Anterior cingulate cortex (tissue), 58 donors: ENCODE measurements around the gene GPX6.
"Not testable (repeated sequence)": the region's sequence is repeated elsewhere in the genome, so short reads cannot be mapped to it uniquely, and the experiment has no call there.

Experiments used
- DNase-seq, 58 donors: peaks; one replicate each; lab custom pipeline; 2025; lab: John Stamatoyannopoulos, UW

The GPX6 gene

DNA sequence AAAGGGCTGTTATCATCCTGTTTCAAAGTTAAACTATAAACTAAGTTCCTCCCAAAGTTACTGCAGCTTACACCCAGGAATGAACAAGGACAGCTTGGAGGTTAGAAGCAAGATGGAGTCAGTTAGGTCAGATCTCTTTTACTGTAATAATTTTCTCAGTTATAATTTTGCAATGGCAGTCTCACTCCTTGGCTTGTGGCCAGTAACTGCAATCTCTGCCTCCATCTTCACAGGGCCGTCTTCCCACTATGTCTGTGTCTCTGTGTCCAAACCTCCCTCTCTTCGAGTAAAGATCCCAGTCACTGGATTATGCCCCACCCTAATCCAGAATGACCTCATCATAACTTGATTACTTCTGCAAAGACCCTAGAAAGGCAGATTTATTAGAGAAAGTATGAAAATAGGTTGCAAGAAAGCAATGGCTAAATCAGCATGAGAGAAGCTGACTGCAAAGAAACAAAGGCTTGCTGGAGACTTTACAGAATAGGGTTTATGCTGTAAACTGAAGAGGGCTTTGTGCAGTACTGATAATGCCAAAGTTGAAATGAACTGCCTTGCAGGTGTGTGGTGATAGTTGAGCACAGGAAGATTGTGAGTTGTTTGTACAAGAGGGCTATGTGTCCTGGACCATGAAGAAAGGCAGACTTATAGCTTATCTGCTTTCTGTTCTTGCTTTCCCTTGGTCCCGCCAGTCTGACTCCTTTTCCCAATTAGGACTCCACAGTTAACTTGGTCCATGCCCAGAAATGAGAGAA, 28.4 kb downstream of the GPX6 start:
- DNase-seq = no peak

DNA sequence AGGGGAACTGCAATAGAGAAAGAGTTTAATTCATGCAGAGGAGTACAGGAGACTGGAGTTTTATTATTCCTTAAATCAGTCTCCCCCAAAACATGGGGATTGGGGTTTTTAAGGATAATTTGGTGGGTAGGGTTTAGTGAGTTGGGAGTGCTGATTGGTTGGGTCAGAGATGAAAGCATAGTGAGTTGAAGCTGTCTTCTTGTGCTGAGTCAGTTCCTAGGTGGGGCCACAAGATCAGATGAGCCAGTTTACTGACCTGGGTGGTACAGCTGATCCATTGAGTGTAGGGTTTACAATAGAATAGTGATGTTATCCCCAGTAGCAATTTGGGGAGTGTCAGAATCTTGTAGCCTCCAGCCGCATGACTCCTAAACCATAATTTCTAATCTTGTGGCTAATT, 29.1 kb downstream of the GPX6 start:
- DNase-seq = no peak

DNA sequence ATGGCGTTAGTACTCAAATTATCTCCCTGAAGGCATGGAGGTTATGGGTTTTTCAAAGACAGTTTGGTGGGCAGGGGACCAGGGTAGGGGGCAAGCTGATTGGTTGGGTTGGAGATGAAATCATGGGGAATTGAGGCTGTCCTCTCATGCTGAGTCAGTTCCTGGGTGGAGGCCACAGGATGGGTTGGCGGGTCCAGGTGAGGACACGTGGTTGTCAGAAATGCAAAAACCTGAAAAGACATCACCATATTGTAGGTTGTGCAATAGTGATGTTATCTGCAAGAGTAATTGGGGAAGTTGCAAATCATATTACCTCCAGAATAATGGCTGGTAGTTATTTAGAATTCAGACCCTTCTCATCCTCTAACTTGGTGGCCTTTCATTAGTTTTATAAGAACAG, 30.1 kb downstream of the GPX6 start:
- DNase-seq = no peak

DNA sequence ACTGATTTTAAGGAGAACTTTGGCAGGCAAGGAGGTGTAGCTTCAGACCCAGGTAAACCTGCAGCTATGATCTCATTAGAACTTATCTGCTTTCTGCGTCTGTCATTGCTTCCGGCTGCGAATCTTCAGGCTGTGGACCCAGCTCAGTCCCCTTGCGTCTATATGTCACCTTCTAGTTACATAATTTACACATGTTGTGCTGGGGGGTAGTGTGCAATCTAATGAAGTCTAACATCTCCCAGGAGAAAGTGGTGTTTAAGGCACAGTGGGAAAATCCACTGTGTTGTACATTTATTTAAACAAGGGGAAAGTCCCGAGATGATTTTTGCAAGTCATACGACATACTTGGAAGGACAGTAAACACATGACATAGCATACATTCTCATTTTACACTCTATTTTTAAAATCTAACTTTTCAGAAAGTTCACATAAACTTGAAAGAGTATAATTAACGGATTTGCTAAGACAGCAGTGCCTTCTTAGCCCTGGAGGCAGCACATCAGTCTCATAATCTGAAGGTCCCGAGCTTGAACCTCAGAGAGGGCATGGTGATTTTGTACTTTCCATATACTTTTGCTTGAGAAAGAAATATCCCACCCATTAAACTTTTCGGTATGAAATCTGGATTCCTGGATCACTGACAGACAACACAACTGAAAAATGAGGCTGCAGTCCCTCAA, 35.2 kb downstream of the GPX6 start:
- DNase-seq = no peak

DNA sequence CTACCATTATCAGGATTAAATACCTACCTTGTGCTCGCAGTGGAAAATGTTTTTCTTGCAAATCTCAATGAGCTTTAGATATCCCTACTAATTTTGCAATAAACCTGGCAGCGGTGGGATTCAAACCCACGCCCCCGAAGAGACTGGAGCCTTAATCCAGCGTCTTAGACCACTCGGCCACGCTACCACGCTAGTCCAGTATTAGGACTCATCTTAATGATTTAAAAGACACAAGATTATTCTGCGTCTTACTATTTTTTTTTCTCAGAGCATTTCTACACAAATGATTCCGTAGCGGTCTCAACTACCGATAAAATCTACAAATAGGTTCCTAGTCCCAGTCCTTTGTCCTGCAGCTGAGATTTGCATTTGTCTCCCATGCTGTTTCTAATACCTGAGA, 37.1 kb downstream of the GPX6 start:
- DNase-seq = no peak

DNA sequence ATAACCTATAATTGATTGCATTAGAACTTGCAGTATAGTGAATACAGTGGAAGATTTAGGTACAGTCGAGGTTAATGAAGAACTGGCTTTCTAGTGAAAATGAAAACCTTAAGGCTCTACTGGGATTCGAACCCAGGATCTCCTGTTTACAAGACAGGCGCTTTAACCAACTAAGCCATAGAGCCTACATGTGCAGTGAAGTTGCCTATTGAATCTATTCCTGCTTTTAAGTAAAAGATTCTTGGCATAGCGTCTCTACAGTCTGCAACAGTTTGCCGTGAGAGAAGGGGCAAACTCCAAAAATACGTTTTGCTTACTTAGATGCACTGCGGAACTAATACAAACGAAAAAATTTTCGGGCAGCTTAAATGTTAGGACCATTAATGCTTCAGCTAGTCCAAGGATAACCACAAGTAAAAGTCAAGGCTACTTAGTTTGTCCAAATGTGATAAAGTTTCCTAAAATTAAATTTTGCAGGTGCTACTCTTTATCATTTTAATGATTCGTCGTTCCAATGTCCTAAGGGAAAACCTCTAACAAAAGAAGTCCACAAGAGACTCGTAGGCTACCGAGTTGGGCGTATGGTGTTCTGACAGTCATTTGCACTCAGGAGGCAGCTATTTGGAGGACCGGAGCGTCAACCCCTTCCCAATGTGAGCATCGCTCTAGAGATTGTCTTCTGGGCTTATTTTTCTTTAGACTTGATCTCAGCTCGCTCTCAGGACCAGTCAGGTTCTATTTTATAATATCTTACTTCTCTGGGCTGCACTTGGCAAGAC, 41.0 kb downstream of the GPX6 start:
- peak in 4 of 58 donors; percentile 3 to 54 (median 34) for DNase-seq

DNA sequence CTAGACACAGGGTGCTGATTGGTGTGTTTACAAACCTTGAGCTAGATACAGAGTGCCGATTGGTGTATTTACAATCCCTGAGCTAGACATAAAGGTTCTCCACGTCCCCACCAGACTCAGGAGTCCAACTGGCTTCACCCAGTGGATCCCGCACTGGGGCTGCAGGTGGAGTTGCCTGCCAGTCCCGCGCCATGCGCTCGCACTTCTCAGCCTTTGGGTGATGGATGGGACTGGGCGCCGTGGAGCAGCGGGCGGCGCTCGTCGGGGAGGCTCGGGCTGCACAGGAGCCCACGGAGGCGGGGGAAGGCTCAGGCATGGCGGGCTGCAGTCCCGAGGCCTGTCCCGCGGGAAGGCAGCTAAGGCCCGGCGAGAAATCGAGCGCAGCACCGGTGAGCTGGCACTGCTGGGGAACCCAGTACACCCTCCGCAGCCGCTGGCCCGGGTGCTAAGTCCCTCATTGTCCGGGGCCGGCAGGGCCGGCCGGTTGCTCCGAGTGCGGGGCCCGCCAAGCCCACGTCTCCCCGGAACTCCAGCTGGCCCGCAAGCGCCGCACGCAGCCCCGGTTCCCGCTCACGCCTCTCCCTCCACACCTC, 46.3 kb downstream of the GPX6 start:
- DNase-seq = not testable (repeated sequence)

DNA sequence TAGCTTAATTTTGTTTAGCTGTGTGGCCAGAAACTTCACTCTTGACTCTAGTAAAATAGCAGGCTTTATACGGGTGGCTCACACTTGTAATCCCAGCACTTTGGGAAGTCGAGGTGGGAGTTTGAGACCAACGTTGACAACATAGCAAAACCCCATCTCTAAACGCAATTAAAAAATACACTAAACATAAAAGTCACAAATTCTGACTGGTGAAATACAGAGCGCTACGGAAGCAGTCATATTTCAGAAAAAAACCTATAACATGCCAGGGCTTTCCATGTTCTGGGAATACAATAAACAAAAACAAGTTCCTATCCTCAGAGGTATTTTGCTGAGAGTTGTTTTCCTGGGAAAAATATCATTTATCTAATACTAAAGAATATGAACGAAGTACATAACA, 47.5 kb downstream of the GPX6 start:
- no peak for DNase-seq

DNA sequence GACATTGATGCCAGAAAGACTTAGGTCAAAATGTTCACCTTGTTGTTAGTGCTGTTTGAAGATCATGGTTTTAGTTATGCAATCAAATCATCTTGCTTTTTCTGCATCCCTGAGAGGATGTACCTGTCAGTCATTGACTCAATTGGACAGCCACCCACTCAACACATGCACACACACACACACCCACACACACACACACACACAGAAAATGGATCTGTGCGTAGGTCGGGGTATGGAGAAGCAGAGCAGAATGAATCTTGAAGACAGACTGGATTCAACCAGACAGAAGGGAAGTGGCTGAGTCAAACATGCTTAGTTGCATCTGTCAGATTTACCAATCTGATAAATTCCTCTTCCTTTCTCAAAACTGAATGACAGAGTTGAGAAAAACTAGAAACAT, 53.2 kb downstream of the GPX6 start:
- peak in 17 of 58 donors; percentile 0 to 52 (median 15) for DNase-seq

DNA sequence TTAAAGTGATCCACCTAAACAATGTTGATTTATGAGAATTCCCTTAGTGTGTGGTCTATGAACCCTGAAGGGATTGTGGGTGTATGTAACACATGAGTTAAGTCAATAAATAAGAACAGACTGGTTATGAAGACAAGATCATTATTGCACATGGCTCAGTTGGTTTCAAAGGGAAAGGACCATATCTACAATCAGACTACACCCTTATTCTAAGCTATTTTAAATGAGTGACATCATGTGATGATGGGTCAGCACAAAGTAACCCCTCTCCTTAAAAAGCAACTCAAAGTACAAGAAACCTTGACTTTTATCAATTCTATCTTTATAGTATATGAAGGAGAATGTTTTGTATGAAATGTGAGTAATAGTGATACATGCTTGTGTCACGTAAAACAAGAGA, 57.0 kb downstream of the GPX6 start:
- no peak for DNase-seq
